ENCODE results near the gene NF1.

DNA sequence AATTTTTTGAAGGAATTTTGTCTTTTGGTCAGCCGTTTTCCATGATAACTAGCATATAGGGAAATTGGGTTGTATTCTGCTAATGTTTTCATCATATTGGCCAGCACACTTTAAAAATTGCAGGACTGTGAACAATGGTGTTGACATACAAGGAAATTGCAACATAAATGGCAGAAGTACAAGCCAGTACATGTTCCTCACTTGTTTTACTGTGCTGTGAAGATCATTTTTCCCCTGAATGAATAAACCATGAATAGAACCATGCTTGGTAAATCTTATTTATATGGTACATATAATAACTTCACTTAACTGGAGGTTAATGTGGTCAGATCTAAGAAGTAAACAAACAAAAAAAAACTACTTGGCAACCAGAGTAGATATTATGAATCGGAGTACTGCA, 179.5 kb downstream of the NF1 start:
- TF ChIP-seq, protein P1, sequence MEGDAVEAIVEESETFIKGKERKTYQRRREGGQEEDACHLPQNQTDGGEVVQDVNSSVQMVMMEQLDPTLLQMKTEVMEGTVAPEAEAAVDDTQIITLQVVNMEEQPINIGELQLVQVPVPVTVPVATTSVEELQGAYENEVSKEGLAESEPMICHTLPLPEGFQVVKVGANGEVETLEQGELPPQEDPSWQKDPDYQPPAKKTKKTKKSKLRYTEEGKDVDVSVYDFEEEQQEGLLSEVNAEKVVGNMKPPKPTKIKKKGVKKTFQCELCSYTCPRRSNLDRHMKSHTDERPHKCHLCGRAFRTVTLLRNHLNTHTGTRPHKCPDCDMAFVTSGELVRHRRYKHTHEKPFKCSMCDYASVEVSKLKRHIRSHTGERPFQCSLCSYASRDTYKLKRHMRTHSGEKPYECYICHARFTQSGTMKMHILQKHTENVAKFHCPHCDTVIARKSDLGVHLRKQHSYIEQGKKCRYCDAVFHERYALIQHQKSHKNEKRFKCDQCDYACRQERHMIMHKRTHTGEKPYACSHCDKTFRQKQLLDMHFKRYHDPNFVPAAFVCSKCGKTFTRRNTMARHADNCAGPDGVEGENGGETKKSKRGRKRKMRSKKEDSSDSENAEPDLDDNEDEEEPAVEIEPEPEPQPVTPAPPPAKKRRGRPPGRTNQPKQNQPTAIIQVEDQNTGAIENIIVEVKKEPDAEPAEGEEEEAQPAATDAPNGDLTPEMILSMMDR (IDR thresholded peaks at IDR 0.05), result no peak
- TF ChIP-seq POLR2A (IDR thresholded peaks at IDR 0.05), result no peak
